ENCODE results near the gene SYT1. TPM values are rescaled to one million over a fixed set of nuclear protein-coding genes. Genes with fewer than 3 reads are reported as not detected.
A peak's percentile ranks its signal among the peaks of the same experiment; 100 is the strongest.

SYT1 gene
- total and polyA plus RNA-seq, 2 of the 4 experiments (the other 2 are of a cell fraction): 2.8 to 3.0 TPM

DNA sequence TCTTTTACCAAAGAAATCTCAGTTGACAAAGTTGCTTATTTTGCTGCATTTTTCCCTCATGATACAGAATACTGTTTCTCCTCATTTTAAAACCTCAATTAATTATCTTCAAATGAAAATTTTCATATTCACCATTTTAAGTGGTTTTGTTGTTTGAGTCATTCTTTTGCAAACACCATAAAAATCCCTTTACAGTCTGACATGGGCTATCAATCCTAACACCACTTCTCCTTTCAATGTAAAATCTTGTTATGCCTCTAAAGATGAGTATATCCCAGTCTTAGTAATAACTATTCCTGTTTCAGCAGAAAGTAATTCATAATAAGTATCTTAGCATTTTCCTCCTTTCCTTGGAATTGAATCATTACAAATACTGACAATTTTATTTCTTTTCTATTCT lies 192.2 kb downstream of the SYT1 start (continued):
- TF ChIP-seq RCOR1 (IDR thresholded peaks at IDR 0.05; ENCODE audit: insufficient replicate concordance, low read length) (no peak), FOS (IDR thresholded peaks at IDR 0.05; ENCODE audit: low read depth, low read length) (no peak)
- TF ChIP-seq, protein P1, sequence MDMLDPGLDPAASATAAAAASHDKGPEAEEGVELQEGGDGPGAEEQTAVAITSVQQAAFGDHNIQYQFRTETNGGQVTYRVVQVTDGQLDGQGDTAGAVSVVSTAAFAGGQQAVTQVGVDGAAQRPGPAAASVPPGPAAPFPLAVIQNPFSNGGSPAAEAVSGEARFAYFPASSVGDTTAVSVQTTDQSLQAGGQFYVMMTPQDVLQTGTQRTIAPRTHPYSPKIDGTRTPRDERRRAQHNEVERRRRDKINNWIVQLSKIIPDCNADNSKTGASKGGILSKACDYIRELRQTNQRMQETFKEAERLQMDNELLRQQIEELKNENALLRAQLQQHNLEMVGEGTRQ (IDR thresholded peaks at IDR 0.05; ENCODE audit: low read depth, low read length): no peak

DNA sequence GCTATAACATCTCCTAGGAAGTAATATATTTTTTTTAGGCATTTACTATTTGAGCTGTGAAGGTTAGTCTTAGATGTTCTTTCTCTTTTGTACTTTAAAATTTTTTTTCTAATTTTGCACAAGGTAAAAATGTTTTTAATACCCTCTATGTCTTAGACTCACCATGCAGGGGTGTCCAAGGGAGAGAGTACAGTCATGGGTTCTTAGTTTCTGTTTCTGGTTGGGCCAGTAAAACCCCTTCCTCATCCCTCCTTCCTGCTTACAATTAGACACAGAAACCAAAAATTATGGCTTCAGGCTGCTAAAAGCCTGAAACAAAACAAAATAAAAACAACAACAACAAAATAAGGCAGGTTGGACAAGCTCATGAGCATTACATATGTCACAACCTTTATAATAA lies 193.0 kb downstream of the SYT1 start:
- Histone ChIP-seq H2AK5ac (ENCODE audit: low read depth, low read length) (no peak overlapping the region), H3K9me1 (ENCODE audit: insufficient read depth, low read length) (peaks cover 3% of the 10 kb centered on the region; the same call in 1 of the 2 replicates), H3K36me3 (ENCODE audit: control insufficient read depth, insufficient read depth, low read length) (no peaks in the 10 kb centered on the region), H3K9me3 (ENCODE audit: control insufficient read depth, insufficient read depth, low read length) (no peaks in the 10 kb centered on the region), H3K27me3 (ENCODE audit: control insufficient read depth, insufficient read depth, low read length) (no peaks in the 10 kb centered on the region), H2BK120ac (ENCODE audit: low read depth, low read length) (peak overlapping the region; percentile 27; the same call in 1 of the 2 replicates), H3K27ac (ENCODE audit: insufficient read depth, low read length) (no peak overlapping the region), H4K8ac (ENCODE audit: low read depth in 2 of 2, low read length in 2 of 2) (no peak overlapping the region), H3K4me2 (ENCODE audit: low read depth, low read length) (peak overlapping the region; percentile 36; the same call in 1 of the 2 replicates), H2AFZ (replicated peaks; ENCODE audit: low read length, poor library complexity) (no peak overlapping the region), H3K4me3 (ENCODE audit: insufficient read depth, low read depth, low read length) (no peak overlapping the region), H3K23ac (ENCODE audit: low read depth, low read length) (no peak overlapping the region), H3K56ac (ENCODE audit: extremely low read depth, insufficient read depth, low read length) (no peak overlapping the region), H3K4me1 (ENCODE audit: control insufficient read depth, insufficient read depth, low read length) (no peaks in the 10 kb centered on the region; the same call in 1 of the 2 replicates), H2BK5ac (ENCODE audit: low read depth, low read length, poor library complexity, severe bottlenecking) (no peak overlapping the region), H4K20me1 (ENCODE audit: insufficient read depth, low read length) (no peaks in the 10 kb centered on the region), H2BK15ac (ENCODE audit: low read depth, low read length) (no peak overlapping the region), H4K91ac (ENCODE audit: insufficient read depth, low read depth, low read length) (no peak overlapping the region), H3K14ac (replicated peaks; ENCODE audit: low read depth, low read length) (no peak overlapping the region), H2BK20ac (ENCODE audit: low read depth, low read length) (no peak overlapping the region), H3K18ac (ENCODE audit: low read depth, low read length) (no peak overlapping the region), H3K9ac (ENCODE audit: low read depth, low read length) (no peak overlapping the region), H3K79me1 (ENCODE audit: low read depth in 1 of 2, low read length in 2 of 2) (no peaks in the 10 kb centered on the region), H2AK9ac (replicated peaks; ENCODE audit: low read depth, low read length, poor library complexity) (no peak overlapping the region), H4K5ac (ENCODE audit: low read depth, low read length) (no peak overlapping the region), H3K4ac (ENCODE audit: low read depth, low read length) (no peak overlapping the region)
- no TSS peak for BruUV-seq (replicated peaks)
- DNase-seq: no peak
- no peak for ATAC-seq (ENCODE audit: low read depth)
- intact Hi-C loops (cut with micrococcal nuclease): no loop called here
- in situ Hi-C loops (cut with MboI; ENCODE audit: low sequenced_read_pairs): no loop called here
- ChIA-PET POLR2A (ENCODE audit: unreplicated experiment) (no interaction called here), CTCF (interaction anchor here (0.6 kb wide), 1 partner anchor 586 kb away, joined by 3 read pairs; no protein-coding TSS in a partner anchor)
- dilution Hi-C loops (cut with HindIII; ENCODE audit: low sequenced_read_pairs, unreplicated experiment): no loop called here
- TF ChIP-seq RFX5 (IDR thresholded peaks at IDR 0.05; ENCODE audit: low read depth, low read length) (no peak), MAFK (IDR thresholded peaks at IDR 0.05; ENCODE audit: low read depth, low read length) (no peak), FOS (IDR thresholded peaks at IDR 0.05; ENCODE audit: low read depth, low read length) (no peak), SMC3 (IDR thresholded peaks at IDR 0.05; ENCODE audit: low read depth, low read length) (no peak), CTCF (conservative IDR thresholded peaks at IDR 0.05; ENCODE audit: low read depth, low read length) (no peak), RCOR1 (IDR thresholded peaks at IDR 0.05; ENCODE audit: insufficient replicate concordance, low read length) (no peak), MXI1 (IDR thresholded peaks at IDR 0.05; ENCODE audit: borderline replicate concordance, low read depth, low read length) (no peak), NFE2L2 (IDR thresholded peaks at IDR 0.05; ENCODE audit: low read depth, low read length) (no peak), POLR2A (IDR thresholded peaks at IDR 0.05; ENCODE audit: low read depth, low read length) (no peak), BHLHE40 (IDR thresholded peaks at IDR 0.05; ENCODE audit: low read depth, low read length) (no peak)
- TF ChIP-seq, protein P2, sequence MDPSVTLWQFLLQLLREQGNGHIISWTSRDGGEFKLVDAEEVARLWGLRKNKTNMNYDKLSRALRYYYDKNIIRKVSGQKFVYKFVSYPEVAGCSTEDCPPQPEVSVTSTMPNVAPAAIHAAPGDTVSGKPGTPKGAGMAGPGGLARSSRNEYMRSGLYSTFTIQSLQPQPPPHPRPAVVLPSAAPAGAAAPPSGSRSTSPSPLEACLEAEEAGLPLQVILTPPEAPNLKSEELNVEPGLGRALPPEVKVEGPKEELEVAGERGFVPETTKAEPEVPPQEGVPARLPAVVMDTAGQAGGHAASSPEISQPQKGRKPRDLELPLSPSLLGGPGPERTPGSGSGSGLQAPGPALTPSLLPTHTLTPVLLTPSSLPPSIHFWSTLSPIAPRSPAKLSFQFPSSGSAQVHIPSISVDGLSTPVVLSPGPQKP (IDR thresholded peaks at IDR 0.05; ENCODE audit: borderline replicate concordance, low read depth, low read length): no peak
- TF ChIP-seq, protein P1 (IDR thresholded peaks at IDR 0.05; ENCODE audit: low read depth, low read length): no peak
